Superior temporal gyrus (tissue), 1 donor: ENCODE results near the gene FAM20B.

Source experiments
- DNase-seq: peaks from one replicate; pipeline ENCODE4 v3.0.0-alpha.2; 2016; ENCODE audit errors: extremely low spot score

FAM20B gene

GRCh38 chr1:179092896-179093461 lies 67.3 kb downstream of the FAM20B start:
- no peak for DNase-seq

GRCh38 chr1:179094818-179095217 lies 69.1 kb downstream of the FAM20B start:
- no peak for DNase-seq

- DNase-seq, result no peak
Measured at GRCh38 chr1:179095377-179095776, 69.7 kb downstream of the FAM20B start.

GRCh38 chr1:179095924-179096323 lies 70.2 kb downstream of the FAM20B start:
- no peak for DNase-seq

- DNase-seq, result no peak
Measured at GRCh38 chr1:179099891-179100290, 74.2 kb downstream of the FAM20B start.

- DNase-seq, result no peak
Measured at GRCh38 chr1:179101566-179101965, 75.9 kb downstream of the FAM20B start.

GRCh38 chr1:179103999-179104398 lies 78.3 kb downstream of the FAM20B start:
- no peak for DNase-seq

GRCh38 chr1:179104611-179105250 lies 79.0 kb downstream of the FAM20B start:
- no peak for DNase-seq

GRCh38 chr1:179105393-179105792 lies 79.7 kb downstream of the FAM20B start:
- no peak for DNase-seq

GRCh38 chr1:179107706-179108629 lies 82.3 kb downstream of the FAM20B start:
- no peak for DNase-seq

GRCh38 chr1:179108644-179109043 lies 83.0 kb downstream of the FAM20B start:
- no peak for DNase-seq

- DNase-seq, result no peak
Measured at GRCh38 chr1:179115181-179115580, 89.5 kb downstream of the FAM20B start.

GRCh38 chr1:179119513-179119912 lies 93.8 kb downstream of the FAM20B start:
- DNase-seq, result no peak

- no peak for DNase-seq
Measured at GRCh38 chr1:179120736-179121135, 95.0 kb downstream of the FAM20B start.

GRCh38 chr1:179121159-179121938 lies 95.7 kb downstream of the FAM20B start:
- peak; percentile 82 for DNase-seq

GRCh38 chr1:179124873-179125272 lies 99.2 kb downstream of the FAM20B start:
- DNase-seq, result no peak
